Measurements from ENCODE around the gene XYLT1.

GRCh38 chr16:17446661-17447060, 24.1 kb downstream of the XYLT1 start:
- TF ChIP-seq EZH2 (IDR thresholded peaks at IDR 0.05) (no peak), POLR2AphosphoS5 (IDR thresholded peaks at IDR 0.05; ENCODE audit: borderline replicate concordance, low read depth, low read length) (no peak), FOXP2 (optimal IDR thresholded peaks at IDR 0.05; ENCODE audit: control extremely low read depth, extremely low read length, insufficient read depth) (no peak)

Measured in SK-N-MC (cell line).